DOHH2 (cell line): ENCODE measurements around the gene ZBTB49.

Experiments used
- H3F3A ChIP-seq: fragments of 200-600 bp; sonication (generic), shearing (Covaris generic); 2 replicates; pipeline ENCODE4 v1.6.0; 2016; ENCODE audit warnings: antibody characterized with exemption, mild to moderate bottlenecking; ENCODE audit not compliant: control insufficient read depth, insufficient read depth
- H3K27ac ChIP-seq: fragments of 200-600 bp; sonication (generic); 2 replicates; pipeline ENCODE4 v1.5.1; 2014; ENCODE audit warnings: low read depth, mild to moderate bottlenecking, low read length, moderate library complexity
- H3K27me3 ChIP-seq: fragments of 200-600 bp; sonication (generic); 2 replicates; pipeline ENCODE4 v1.6.1; 2014; ENCODE audit warnings: mild to moderate bottlenecking, low read length, mixed read lengths; ENCODE audit not compliant: control insufficient read depth
- H3K36me3 ChIP-seq: fragments of 200-600 bp; sonication (generic); 2 replicates; pipeline ENCODE4 v1.6.1; 2014; ENCODE audit warnings: mild to moderate bottlenecking, low read length, moderate library complexity, mixed read lengths; ENCODE audit not compliant: control insufficient read depth
- H3K4me1 ChIP-seq: fragments of 200-600 bp; sonication (generic); 2 replicates; pipeline ENCODE4 v1.6.1; 2014; ENCODE audit warnings: mild to moderate bottlenecking, low read length, mixed read lengths; ENCODE audit not compliant: control insufficient read depth
- H3K4me2 ChIP-seq: fragments of 200-600 bp; sonication (generic); 2 replicates; pipeline ENCODE4 v1.6.0; 2014; ENCODE audit warnings: mild to moderate bottlenecking, low read length, moderate library complexity
- H3K4me3 ChIP-seq: fragments of 200-600 bp; sonication (generic); 2 replicates; pipeline ENCODE4 v1.5.1; 2014; ENCODE audit warnings: mild to moderate bottlenecking, low read length, mixed read lengths
- H3K79me2 ChIP-seq: fragments of 200-600 bp; sonication (generic); 2 replicates; pipeline ENCODE4 v1.6.1; 2014; ENCODE audit warnings: mild to moderate bottlenecking, low read length, mixed read lengths; ENCODE audit not compliant: control insufficient read depth
- H3K9me2 ChIP-seq: fragments of 200-600 bp; sonication (generic); replicated peaks from 2 replicates; pipeline ENCODE4 v1.6.1; 2014; ENCODE audit warnings: mild to moderate bottlenecking, low read length, mixed read lengths; ENCODE audit not compliant: control insufficient read depth
- H3K9me3 ChIP-seq: fragments of 200-600 bp; sonication (generic); 2 replicates; pipeline ENCODE4 v1.6.1; 2014; ENCODE audit warnings: antibody characterized with exemption, low read length, mixed read lengths; ENCODE audit not compliant: control insufficient read depth, insufficient read depth
- H4K20me1 ChIP-seq: fragments of 200-600 bp; sonication (generic); 2 replicates; pipeline ENCODE4 v1.6.0; 2014; ENCODE audit warnings: low read depth, mild to moderate bottlenecking, antibody characterized with exemption, low read length, moderate library complexity; ENCODE audit not compliant: control insufficient read depth, insufficient read depth
- EZH2phosphoT487 ChIP-seq: fragments of 200-600 bp; sonication (generic); IDR thresholded peaks from 2 replicates; pipeline ENCODE4 v1.6.1; 2017; ENCODE audit warnings: borderline replicate concordance, mild to moderate bottlenecking, antibody characterized with exemption, low read length, moderate library complexity, mixed read lengths
- TF ChIP-seq, protein P1 (sequence below): fragments of 200-600 bp; sonication (generic); IDR thresholded peaks from one replicate; pipeline ENCODE4 v1.5.1; 2014; ENCODE audit warnings: antibody characterized with exemption, mild to moderate bottlenecking, low read depth, low read length; ENCODE audit not compliant: poor library complexity, severe bottlenecking

The ZBTB49 gene

DNA sequence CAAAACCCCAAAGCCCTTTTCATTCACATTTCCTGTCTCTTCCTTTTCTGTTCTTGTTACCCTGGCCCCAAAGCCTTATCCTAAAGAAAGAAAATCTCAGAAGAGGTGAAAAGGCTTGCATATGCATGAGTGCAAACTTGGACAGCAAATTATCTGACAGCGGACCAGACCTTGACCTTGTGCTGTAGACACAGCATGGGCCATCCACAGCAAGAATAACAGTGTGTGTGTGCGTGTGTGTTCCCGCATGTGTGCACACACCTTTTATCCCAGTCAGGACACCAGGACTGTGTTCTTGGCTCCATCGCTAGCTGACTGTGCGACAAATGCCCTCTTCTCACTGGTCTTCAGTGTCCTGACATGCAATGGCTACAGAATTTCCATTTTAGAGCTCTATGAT lies 35.3 kb downstream of the ZBTB49 start:
- Histone ChIP-seq H4K20me1 (no peaks in the 10 kb centered on the region), H3K36me3 (peaks cover 7% of the 10 kb centered on the region), H3F3A (no peaks in the 10 kb centered on the region), H3K9me2 (no peaks in the 10 kb centered on the region), H3K79me2 (no peaks in the 10 kb centered on the region), H3K4me3 (no peak overlapping the region), H3K27me3 (no peaks in the 10 kb centered on the region), H3K27ac (no peak overlapping the region), H3K9me3 (no peaks in the 10 kb centered on the region), H3K4me2 (no peak overlapping the region), H3K4me1 (no peaks in the 10 kb centered on the region)
- TF ChIP-seq, protein P1, sequence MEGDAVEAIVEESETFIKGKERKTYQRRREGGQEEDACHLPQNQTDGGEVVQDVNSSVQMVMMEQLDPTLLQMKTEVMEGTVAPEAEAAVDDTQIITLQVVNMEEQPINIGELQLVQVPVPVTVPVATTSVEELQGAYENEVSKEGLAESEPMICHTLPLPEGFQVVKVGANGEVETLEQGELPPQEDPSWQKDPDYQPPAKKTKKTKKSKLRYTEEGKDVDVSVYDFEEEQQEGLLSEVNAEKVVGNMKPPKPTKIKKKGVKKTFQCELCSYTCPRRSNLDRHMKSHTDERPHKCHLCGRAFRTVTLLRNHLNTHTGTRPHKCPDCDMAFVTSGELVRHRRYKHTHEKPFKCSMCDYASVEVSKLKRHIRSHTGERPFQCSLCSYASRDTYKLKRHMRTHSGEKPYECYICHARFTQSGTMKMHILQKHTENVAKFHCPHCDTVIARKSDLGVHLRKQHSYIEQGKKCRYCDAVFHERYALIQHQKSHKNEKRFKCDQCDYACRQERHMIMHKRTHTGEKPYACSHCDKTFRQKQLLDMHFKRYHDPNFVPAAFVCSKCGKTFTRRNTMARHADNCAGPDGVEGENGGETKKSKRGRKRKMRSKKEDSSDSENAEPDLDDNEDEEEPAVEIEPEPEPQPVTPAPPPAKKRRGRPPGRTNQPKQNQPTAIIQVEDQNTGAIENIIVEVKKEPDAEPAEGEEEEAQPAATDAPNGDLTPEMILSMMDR: no peak
- TF ChIP-seq EZH2phosphoT487: no peak

DNA sequence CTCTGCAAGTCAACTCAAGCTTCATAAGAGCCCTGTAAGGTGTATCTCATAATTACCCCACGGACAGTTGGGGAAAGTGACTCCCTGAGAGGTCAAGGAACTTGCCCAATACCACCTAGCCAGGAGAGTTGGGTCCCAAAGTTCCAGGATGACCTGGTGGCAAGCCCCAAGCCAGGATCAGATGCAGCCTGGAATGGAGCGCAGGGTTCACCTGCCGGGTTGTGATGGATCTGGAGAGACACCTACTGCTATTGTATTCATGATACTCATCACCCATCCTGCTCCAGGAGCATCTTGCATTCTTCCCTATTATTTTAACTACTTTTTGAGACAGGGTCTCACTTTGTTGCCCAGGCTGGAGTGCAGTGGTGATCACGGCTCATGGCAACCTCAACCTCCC lies 36.1 kb downstream of the ZBTB49 start:
- no peak for TF ChIP-seq EZH2phosphoT487
- TF ChIP-seq, protein P1: no peak
- Histone ChIP-seq H3K4me1 (no peaks in the 10 kb centered on the region), H3K36me3 (peaks cover 3% of the 10 kb centered on the region; the same call in 1 of the 2 replicates), H3F3A (no peaks in the 10 kb centered on the region), H3K4me2 (no peak overlapping the region), H3K9me3 (no peaks in the 10 kb centered on the region), H3K4me3 (no peak overlapping the region), H3K79me2 (no peaks in the 10 kb centered on the region), H3K27me3 (no peaks in the 10 kb centered on the region), H3K27ac (no peak overlapping the region), H4K20me1 (no peaks in the 10 kb centered on the region), H3K9me2 (no peaks in the 10 kb centered on the region)

DNA sequence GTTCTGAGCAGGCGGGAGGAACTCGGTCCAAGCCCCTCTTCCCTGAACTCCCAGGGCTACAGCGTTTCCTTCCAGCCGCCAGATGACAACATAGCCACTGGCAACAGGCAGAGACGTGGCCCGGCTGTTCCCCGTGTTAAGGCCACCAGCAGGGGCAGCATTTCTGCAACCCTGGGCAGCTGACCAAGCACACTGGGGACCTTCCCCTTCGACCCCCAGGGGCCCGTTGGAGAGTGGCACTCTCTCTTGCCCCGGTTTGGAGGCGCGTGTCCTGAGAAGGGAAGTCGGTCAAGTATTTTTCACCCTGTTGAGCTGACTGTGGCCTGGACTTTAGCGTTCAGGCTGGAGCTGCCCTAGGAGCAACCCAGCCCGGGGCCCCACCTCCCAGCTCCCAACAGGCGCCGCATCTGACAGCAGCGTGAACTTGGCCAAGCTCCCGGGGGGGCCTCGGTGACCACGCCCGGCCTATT lies 37.6 kb downstream of the ZBTB49 start:
- H3K9me3 ChIP-seq: no peaks in the 10 kb centered on the region
- H3K4me3 ChIP-seq: no peak overlapping the region

More for the DNA sequence above, 37.6 kb downstream of the ZBTB49 start:
- no peak for TF ChIP-seq EZH2phosphoT487
- TF ChIP-seq, protein P1: peak; percentile 44
- no peaks in the 10 kb centered on the region for H3K36me3 ChIP-seq
- H4K20me1 ChIP-seq: no peaks in the 10 kb centered on the region
- H3K27ac ChIP-seq: no peak overlapping the region
- H3K4me2 ChIP-seq: no peak overlapping the region
- no peaks in the 10 kb centered on the region for H3K27me3 ChIP-seq
- no peaks in the 10 kb centered on the region for H3K9me2 ChIP-seq
- no peaks in the 10 kb centered on the region for H3K4me1 ChIP-seq
- no peaks in the 10 kb centered on the region for H3F3A ChIP-seq
- H3K79me2 ChIP-seq: no peaks in the 10 kb centered on the region
